HG03432 (cell line): Measurements from ENCODE around the gene SLC31A1.
A peak's percentile ranks its signal among the peaks of the same experiment; 100 is the strongest.

Source experiments
- ATAC-seq: cut with Tn5 transposase; IDR thresholded peaks from one replicate; pipeline ENCODE4 v1.9.1; 2021; ENCODE audit warnings: mild to moderate bottlenecking, moderate library complexity; ENCODE audit not compliant: unreplicated experiment

The SLC31A1 gene

GRCh38 chr9:113221003-113221799 lies at the start of gene SLC31A1, which contains the start of gene FKBP15:
TSS of gene SLC31A1 (plus strand) at chr9:113221544. CDS start at chr9:113256149, 34,605 bp downstream.
TSS of gene FKBP15 (minus strand) at chr9:113221277. CDS start at chr9:113221243, 34 bp downstream.
- peak; percentile 91 for ATAC-seq

GRCh38 chr9:113173341-113173740 lies 48.0 kb upstream of the SLC31A1 start:
- ATAC-seq: no peak

GRCh38 chr9:113176803-113177202 lies 44.5 kb upstream of the SLC31A1 start:
- ATAC-seq: no peak

GRCh38 chr9:113177251-113177650 lies 44.1 kb upstream of the SLC31A1 start:
- no peak for ATAC-seq

- no peak for ATAC-seq
Measured at GRCh38 chr9:113178087-113178486, 43.3 kb upstream of the SLC31A1 start.

GRCh38 chr9:113179839-113180238 lies 41.5 kb upstream of the SLC31A1 start:
- no peak for ATAC-seq

GRCh38 chr9:113181165-113181564 lies 40.2 kb upstream of the SLC31A1 start:
- no peak for ATAC-seq

GRCh38 chr9:113183956-113184488 lies 37.3 kb upstream of the SLC31A1 start:
- ATAC-seq: no peak

GRCh38 chr9:113184539-113184938 lies 36.8 kb upstream of the SLC31A1 start:
- ATAC-seq: no peak

- ATAC-seq: no peak
Measured at GRCh38 chr9:113185271-113185670, 36.1 kb upstream of the SLC31A1 start.

GRCh38 chr9:113186137-113186755 lies 35.1 kb upstream of the SLC31A1 start:
- ATAC-seq: no peak

- no peak for ATAC-seq
Measured at GRCh38 chr9:113187929-113188595, 33.3 kb upstream of the SLC31A1 start.

- ATAC-seq: no peak
Measured at GRCh38 chr9:113192455-113192854, 28.9 kb upstream of the SLC31A1 start.

- no peak for ATAC-seq
Measured at GRCh38 chr9:113199683-113200329, 21.5 kb upstream of the SLC31A1 start.

GRCh38 chr9:113205432-113205831 lies 15.9 kb upstream of the SLC31A1 start:
- no peak for ATAC-seq

GRCh38 chr9:113205861-113206260 lies 15.5 kb upstream of the SLC31A1 start:
- no peak for ATAC-seq

- ATAC-seq: no peak
Measured at GRCh38 chr9:113210815-113211214, 10.5 kb upstream of the SLC31A1 start.

GRCh38 chr9:113215132-113215531 lies 6.2 kb upstream of the SLC31A1 start:
- ATAC-seq: no peak

- ATAC-seq: no peak
Measured at GRCh38 chr9:113216406-113216805, 4.9 kb upstream of the SLC31A1 start.

- ATAC-seq: peak; percentile 44
Measured at GRCh38 chr9:113219186-113219936, 2.0 kb upstream of the SLC31A1 start.
